ENCODE data around the gene PNMA8A. TPM values are rescaled to one million over a fixed set of nuclear protein-coding genes. Genes with fewer than 3 reads are reported as not detected.

Gene PNMA8A
- total RNA-seq, 4 donors from 2014 or later: 0.20 to 0.68 (median 0.64) TPM; not detected in 1

- WGBS, 2 donors (ENCODE audit: low coverage in 1 of 2): 56 to 60% methylated on average over 1 to 2 of the region's 2 CpGs
- TF ChIP-seq CTCF (IDR thresholded peaks at IDR 0.05): no peak
- TF ChIP-seq EP300 (IDR thresholded peaks at IDR 0.05; ENCODE audit: low read depth): no peak
- no peak for TF ChIP-seq POLR2AphosphoS5 (IDR thresholded peaks at IDR 0.05)
- TF ChIP-seq POLR2A (IDR thresholded peaks at IDR 0.05): no peak
- Histone ChIP-seq H3K27ac (no peak overlapping the region), H3K4me3 (no peak overlapping the region), H3K9me3 (no peaks in the 10 kb centered on the region), H3K4me1 (no peaks in the 10 kb centered on the region), H3K36me3 (no peaks in the 10 kb centered on the region), H3K27me3 (no peaks in the 10 kb centered on the region)
- in situ Hi-C loops (cut with MboI; ENCODE audit: low pct_ligation_motif_present in 1 of 4, low pct_unique_long_range_greater_than_20kb in 1 of 4, low sequenced_read_pairs in 3 of 4) (no loop called here), intact Hi-C loops (cut with DNase I; ENCODE audit: low total_unique reads) (no loop called here)
- no peak for DNase-seq
These were observed 36.8 kb upstream of the PNMA8A start for GRCh38 chr19:46508206-46508605.

GRCh38 chr19:46503848-46504453 is 32.6 kb upstream of the PNMA8A start:
- in situ Hi-C loops (cut with MboI; ENCODE audit: low pct_ligation_motif_present in 1 of 4, low pct_unique_long_range_greater_than_20kb in 1 of 4, low sequenced_read_pairs in 3 of 4): no loop called here
- H3K4me1 ChIP-seq: no peaks in the 10 kb centered on the region
- TF ChIP-seq POLR2AphosphoS5 (IDR thresholded peaks at IDR 0.05) (no peak), EP300 (IDR thresholded peaks at IDR 0.05; ENCODE audit: low read depth) (no peak), CTCF (IDR thresholded peaks at IDR 0.05) (no peak), POLR2A (IDR thresholded peaks at IDR 0.05) (no peak)
- no peak for DNase-seq
- intact Hi-C loops (cut with DNase I; ENCODE audit: low total_unique reads): no loop called here
- no peaks in the 10 kb centered on the region for H3K9me3 ChIP-seq
- H3K27ac ChIP-seq: no peak overlapping the region
- H3K36me3 ChIP-seq: no peaks in the 10 kb centered on the region
- peaks cover 8% of the 10 kb centered on the region for H3K27me3 ChIP-seq
- no peak overlapping the region for H3K4me3 ChIP-seq
- 74 to 86% methylated on average over 5 to 17 of the region's 17 CpGs for WGBS, 2 donors (ENCODE audit: low coverage in 1 of 2)

DNA sequence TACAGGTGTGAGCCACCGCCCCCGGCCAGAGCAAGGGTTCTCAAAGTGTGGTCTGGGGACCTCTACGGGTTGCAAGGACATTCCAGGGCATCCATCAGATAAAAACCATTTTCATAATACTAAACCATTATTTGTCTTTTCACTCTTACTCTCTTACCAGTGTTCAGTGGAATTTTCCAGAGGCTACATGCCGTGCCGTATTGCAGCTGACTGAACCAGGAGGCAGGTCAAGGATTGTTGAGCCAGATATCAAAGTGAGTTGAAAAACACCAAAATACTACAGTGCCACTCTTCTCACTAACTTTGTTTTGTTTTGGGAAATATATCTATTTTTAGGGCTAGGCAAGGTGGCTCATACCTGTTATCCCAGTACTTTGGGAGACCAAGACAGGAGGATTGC is 31.5 kb upstream of the PNMA8A start:
- WGBS, 2 donors (ENCODE audit: low coverage in 1 of 2): 89 to 97% methylated on average over 3 to 5 of the region's 5 CpGs
- intact Hi-C loops (cut with DNase I; ENCODE audit: low total_unique reads): no loop called here
- Histone ChIP-seq H3K4me1 (no peaks in the 10 kb centered on the region), H3K4me3 (no peak overlapping the region), H3K27me3 (peaks cover 8% of the 10 kb centered on the region), H3K9me3 (no peaks in the 10 kb centered on the region), H3K36me3 (no peaks in the 10 kb centered on the region), H3K27ac (no peak overlapping the region)
- TF ChIP-seq EP300 (IDR thresholded peaks at IDR 0.05; ENCODE audit: low read depth) (no peak), CTCF (IDR thresholded peaks at IDR 0.05) (no peak), POLR2AphosphoS5 (IDR thresholded peaks at IDR 0.05) (no peak), POLR2A (IDR thresholded peaks at IDR 0.05) (no peak)
- DNase-seq: no peak
- in situ Hi-C loops (cut with MboI; ENCODE audit: low pct_ligation_motif_present in 1 of 4, low pct_unique_long_range_greater_than_20kb in 1 of 4, low sequenced_read_pairs in 3 of 4): no loop called here

GRCh38 chr19:46499692-46500091 is 28.3 kb upstream of the PNMA8A start:
- no peak for TF ChIP-seq CTCF (IDR thresholded peaks at IDR 0.05)
- TF ChIP-seq POLR2AphosphoS5 (IDR thresholded peaks at IDR 0.05): no peak
- WGBS, 2 donors (ENCODE audit: low coverage in 1 of 2): 69 to 72% methylated on average over 2 to 4 of the region's 4 CpGs
- Histone ChIP-seq H3K27me3 (peaks cover 19% of the 10 kb centered on the region), H3K4me3 (no peak overlapping the region), H3K4me1 (peaks cover 0 to 7% (median 3%) of the 10 kb centered on the region in 4 donors), H3K36me3 (no peaks in the 10 kb centered on the region), H3K9me3 (no peaks in the 10 kb centered on the region), H3K27ac (no peak overlapping the region)
- in situ Hi-C loops (cut with MboI; ENCODE audit: low pct_ligation_motif_present in 1 of 4, low pct_unique_long_range_greater_than_20kb in 1 of 4, low sequenced_read_pairs in 3 of 4): loop anchor here in 1 of 4 donors (25.0 kb wide), 1 partner anchor 212 kb away; the partner anchor contains the start of gene HIF3A
- intact Hi-C loops (cut with DNase I; ENCODE audit: low total_unique reads): no loop called here
- DNase-seq: no peak

All from transverse colon (tissue), 4 donors.